ENCODE data around the gene MAP1LC3B.

Gene MAP1LC3B

DNA sequence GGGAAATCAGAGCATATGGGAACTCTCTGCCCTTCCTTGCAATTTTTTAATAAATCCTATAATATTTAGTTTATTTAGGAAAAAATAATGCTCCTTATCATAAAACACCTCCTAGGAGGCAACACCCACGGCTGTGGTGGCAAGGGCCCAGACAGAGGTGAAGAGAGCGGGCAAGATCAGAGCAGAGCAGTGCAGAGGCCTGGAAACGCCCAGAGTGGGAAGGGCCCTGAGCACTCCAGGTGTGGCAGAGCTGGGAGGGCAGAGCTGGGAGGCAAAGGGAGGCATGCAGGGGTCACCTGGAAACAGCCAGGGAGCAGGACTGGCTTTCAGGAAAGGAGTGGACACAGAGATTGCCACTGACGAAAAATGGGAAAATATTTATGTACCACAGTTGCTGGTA, 25.8 kb upstream of the MAP1LC3B start:
- no peak for DNase-seq (ENCODE audit: extremely low spot score)
- ChIA-PET POLR2A (interaction anchor here (1.2 kb wide), 1 partner anchor 18 kb away, joined by 3 read pairs; the partner anchor contains the start of gene FBXO31), CTCF (no interaction called here)
- no peak for TF ChIP-seq FOXM1 (IDR thresholded peaks at IDR 0.05; ENCODE audit: borderline replicate concordance)
- TF ChIP-seq NFRKB (IDR thresholded peaks at IDR 0.05) = no peak
- TF ChIP-seq SUZ12 (IDR thresholded peaks at IDR 0.05) = no peak
- TF ChIP-seq PKNOX1 (IDR thresholded peaks at IDR 0.05) = no peak
- TF ChIP-seq FOXK2 (IDR thresholded peaks at IDR 0.05) = no peak
- no peak for TF ChIP-seq ELF4 (IDR thresholded peaks at IDR 0.05)
- no peak for TF ChIP-seq SP1 (IDR thresholded peaks at IDR 0.05)
- TF ChIP-seq HDGF (IDR thresholded peaks at IDR 0.05; ENCODE audit: borderline replicate concordance) = no peak
- no peak for TF ChIP-seq L3MBTL2 (conservative IDR thresholded peaks at IDR 0.05)
- no peak for TF ChIP-seq ZNF384 (IDR thresholded peaks at IDR 0.05)
- no peak for TF ChIP-seq FOXA1 (IDR thresholded peaks at IDR 0.05)
- TF ChIP-seq ARNT (IDR thresholded peaks at IDR 0.05) = no peak
- TF ChIP-seq CTBP1 (IDR thresholded peaks at IDR 0.05; ENCODE audit: borderline replicate concordance) = no peak
- TF ChIP-seq LEF1 (IDR thresholded peaks at IDR 0.05; ENCODE audit: borderline replicate concordance) = no peak
- TF ChIP-seq BHLHE40 (IDR thresholded peaks at IDR 0.05; ENCODE audit: borderline replicate concordance) = no peak
- TF ChIP-seq TARDBP (IDR thresholded peaks at IDR 0.05) = no peak

- no peak for DNase-seq (ENCODE audit: extremely low spot score)
- ChIA-PET CTCF (interaction anchor here (0.7 kb wide), 1 partner anchor 45 kb away, joined by 4 read pairs; no protein-coding TSS in a partner anchor), POLR2A (interaction anchor here (1.2 kb wide), 1 partner anchor 17 kb away, joined by 3 read pairs; the partner anchor contains the start of gene FBXO31)
- TF ChIP-seq ARNT (IDR thresholded peaks at IDR 0.05) (no peak), ZNF384 (IDR thresholded peaks at IDR 0.05) (no peak), SP1 (IDR thresholded peaks at IDR 0.05) (no peak), HDGF (IDR thresholded peaks at IDR 0.05; ENCODE audit: borderline replicate concordance) (no peak), BHLHE40 (IDR thresholded peaks at IDR 0.05; ENCODE audit: borderline replicate concordance) (no peak), PKNOX1 (IDR thresholded peaks at IDR 0.05) (no peak), FOXK2 (IDR thresholded peaks at IDR 0.05) (no peak), FOXM1 (IDR thresholded peaks at IDR 0.05; ENCODE audit: borderline replicate concordance) (no peak), NFRKB (IDR thresholded peaks at IDR 0.05) (no peak), SUZ12 (IDR thresholded peaks at IDR 0.05) (no peak), CTBP1 (IDR thresholded peaks at IDR 0.05; ENCODE audit: borderline replicate concordance) (no peak), TARDBP (IDR thresholded peaks at IDR 0.05) (no peak), FOXA1 (IDR thresholded peaks at IDR 0.05) (no peak), LEF1 (IDR thresholded peaks at IDR 0.05; ENCODE audit: borderline replicate concordance) (no peak), L3MBTL2 (conservative IDR thresholded peaks at IDR 0.05) (no peak), ELF4 (IDR thresholded peaks at IDR 0.05) (no peak)
Measured at GRCh38 chr16:87366930-87367329, 25.2 kb upstream of the MAP1LC3B start.

DNA sequence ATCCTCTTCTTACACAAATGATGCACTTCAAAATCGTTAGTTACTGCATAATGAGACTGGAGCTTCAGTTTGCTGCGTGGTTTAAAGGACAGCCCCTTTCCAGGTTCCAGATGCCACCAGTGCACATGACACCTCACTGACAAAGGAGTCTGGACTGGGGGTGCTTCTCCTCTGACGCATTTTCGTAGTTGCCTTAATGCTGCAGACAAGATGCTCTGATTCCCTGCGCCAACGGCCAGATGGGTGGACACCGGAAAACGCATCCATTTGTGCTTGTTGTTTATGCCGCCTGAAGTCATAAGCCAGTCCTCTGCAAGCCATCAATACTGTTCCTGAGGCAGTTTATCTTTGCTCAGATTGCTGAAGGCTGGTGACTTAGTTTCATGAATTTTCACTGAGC, 24.6 kb upstream of the MAP1LC3B start:
- ChIA-PET POLR2A (interaction anchor here (1.2 kb wide), 1 partner anchor 16 kb away, joined by 3 read pairs; the partner anchor contains the start of gene FBXO31), CTCF (no interaction called here)
- DNase-seq (ENCODE audit: extremely low spot score) = no peak
- no peak for TF ChIP-seq FOXM1 (IDR thresholded peaks at IDR 0.05; ENCODE audit: borderline replicate concordance)
- no peak for TF ChIP-seq SUZ12 (IDR thresholded peaks at IDR 0.05)

DNA sequence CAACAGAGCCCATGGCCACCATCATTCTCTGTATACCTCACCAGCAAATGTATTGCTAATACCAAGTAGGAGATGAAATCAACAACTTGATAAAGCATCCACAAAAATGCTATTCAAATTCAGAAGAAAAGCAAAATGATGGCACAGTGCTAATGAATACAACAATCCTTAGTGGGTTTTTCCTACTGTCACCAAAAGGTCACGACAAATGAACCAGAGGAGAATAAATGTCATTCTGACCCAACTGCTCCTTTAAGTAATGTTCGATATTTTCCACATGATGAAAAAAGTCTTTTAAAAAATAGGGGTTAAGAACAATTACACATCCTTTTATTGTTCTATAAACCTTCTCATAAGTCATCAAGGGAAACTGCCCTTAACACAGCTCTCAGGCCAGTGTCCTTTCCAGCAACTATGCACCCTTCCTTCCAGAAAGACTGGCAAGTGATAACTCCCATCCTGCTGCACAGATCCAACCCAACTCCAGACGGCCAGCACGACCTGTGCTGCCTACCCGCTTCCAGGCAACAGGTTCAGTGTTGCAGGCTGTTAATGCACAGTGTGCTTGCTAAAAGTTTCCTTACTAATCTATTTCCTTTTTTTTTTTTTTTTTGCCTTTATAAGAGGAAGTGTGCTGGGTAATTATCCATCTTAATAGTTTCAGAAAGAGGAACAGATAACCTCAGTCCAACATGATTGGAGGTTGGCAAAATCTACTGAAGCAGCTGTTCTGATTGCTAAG, 23.9 kb upstream of the MAP1LC3B start:
- no peak for TF ChIP-seq TARDBP (IDR thresholded peaks at IDR 0.05)
- TF ChIP-seq LEF1 (IDR thresholded peaks at IDR 0.05; ENCODE audit: borderline replicate concordance) = no peak
- TF ChIP-seq BHLHE40 (IDR thresholded peaks at IDR 0.05; ENCODE audit: borderline replicate concordance) = no peak
- no peak for DNase-seq (ENCODE audit: extremely low spot score)
- POLR2A ChIA-PET = no interaction called here
- CTCF ChIA-PET = no interaction called here

- ChIA-PET POLR2A (no interaction called here), CTCF (no interaction called here)
- TF ChIP-seq PKNOX1 (IDR thresholded peaks at IDR 0.05) (no peak), ELF4 (IDR thresholded peaks at IDR 0.05) (no peak), NFRKB (IDR thresholded peaks at IDR 0.05) (no peak), BHLHE40 (IDR thresholded peaks at IDR 0.05; ENCODE audit: borderline replicate concordance) (no peak), HDGF (IDR thresholded peaks at IDR 0.05; ENCODE audit: borderline replicate concordance) (no peak), SP1 (IDR thresholded peaks at IDR 0.05) (no peak), TARDBP (IDR thresholded peaks at IDR 0.05) (no peak), ZNF384 (IDR thresholded peaks at IDR 0.05) (no peak), CTBP1 (IDR thresholded peaks at IDR 0.05; ENCODE audit: borderline replicate concordance) (no peak), FOXK2 (IDR thresholded peaks at IDR 0.05) (no peak), FOXM1 (IDR thresholded peaks at IDR 0.05; ENCODE audit: borderline replicate concordance) (no peak), L3MBTL2 (conservative IDR thresholded peaks at IDR 0.05) (no peak), LEF1 (IDR thresholded peaks at IDR 0.05; ENCODE audit: borderline replicate concordance) (no peak), ARNT (IDR thresholded peaks at IDR 0.05) (no peak), FOXA1 (IDR thresholded peaks at IDR 0.05) (no peak), SUZ12 (IDR thresholded peaks at IDR 0.05) (no peak)
- DNase-seq (ENCODE audit: extremely low spot score) = no peak
Measured at GRCh38 chr16:87369117-87369765, 22.9 kb upstream of the MAP1LC3B start.
